H9 (cell line): Measurements from ENCODE around the gene MPZ. TPM values are rescaled to one million over a fixed set of nuclear protein-coding genes. Genes with fewer than 3 reads are reported as not detected.
"Not testable (repeated sequence)": the region's sequence is repeated elsewhere in the genome, so short reads cannot be mapped to it uniquely, and the experiment has no call there.

Source experiments
- DNase-seq: peaks from one replicate; pipeline ENCODE4 v3.0.0-alpha.2; 2017
- H2AFZ ChIP-seq: one replicate; pipeline ENCODE4 v1.6.1; 2013; ENCODE audit warnings: mild to moderate bottlenecking, low read length, control low read depth, moderate library complexity
- H2AK5ac ChIP-seq: 2 replicates; pipeline ENCODE4 v1.6.1; 2013; ENCODE audit warnings: low read length, control low read depth, mixed read lengths; ENCODE audit not compliant: insufficient read length
- H2BK120ac ChIP-seq: one replicate; pipeline ENCODE4 v1.6.1; 2013; ENCODE audit warnings: low read depth, mild to moderate bottlenecking, low read length, control low read depth, inconsistent platforms; ENCODE audit not compliant: poor library complexity, severe bottlenecking
- H2BK12ac ChIP-seq: 2 replicates; pipeline ENCODE4 v1.6.1; 2013; ENCODE audit warnings: low read length, control low read depth, mixed read lengths, low read depth; ENCODE audit not compliant: insufficient read length
- H2BK15ac ChIP-seq: 2 replicates; pipeline ENCODE4 v1.6.1; 2013; ENCODE audit warnings: low read depth, low read length, control low read depth
- H2BK20ac ChIP-seq: one replicate; pipeline ENCODE4 v1.6.1; 2013; ENCODE audit warnings: low read depth, mild to moderate bottlenecking, low read length, control low read depth, inconsistent platforms; ENCODE audit not compliant: poor library complexity, severe bottlenecking
- H2BK5ac ChIP-seq: 2 replicates; pipeline ENCODE4 v1.6.1; 2013; ENCODE audit warnings: low read length, control low read depth, mixed read lengths; ENCODE audit not compliant: insufficient read length
- H3K14ac ChIP-seq: 2 replicates; pipeline ENCODE4 v1.6.1; 2013; ENCODE audit warnings: low read length, control low read depth; ENCODE audit not compliant: insufficient read depth
- H3K18ac ChIP-seq: 2 replicates; pipeline ENCODE4 v1.6.1; 2013; ENCODE audit warnings: low read depth, mild to moderate bottlenecking, mixed read lengths, low read length, control low read depth; ENCODE audit not compliant: insufficient read length
- H3K23ac ChIP-seq: 2 replicates; pipeline ENCODE4 v1.6.1; 2013; ENCODE audit warnings: low read length, control low read depth, mixed read lengths, low read depth; ENCODE audit not compliant: insufficient read length
- H3K23me2 ChIP-seq: 2 replicates; pipeline ENCODE4 v1.6.1; 2013; ENCODE audit warnings: low read depth, mild to moderate bottlenecking, mixed read lengths, low read length, control low read depth; ENCODE audit not compliant: insufficient read length, poor library complexity, severe bottlenecking
- H3K27ac ChIP-seq: 2 replicates; pipeline ENCODE4 v1.5.1; 2013; ENCODE audit warnings: low read length, control low read depth, mixed read lengths, low read depth; ENCODE audit not compliant: insufficient read length
- H3K27me3 ChIP-seq: 2 replicates; pipeline ENCODE4 v1.6.1; 2013; ENCODE audit warnings: low read length, control low read depth, inconsistent platforms; ENCODE audit not compliant: insufficient read depth
- H3K4ac ChIP-seq: 2 replicates; pipeline ENCODE4 v1.6.1; 2013; ENCODE audit warnings: low read depth, mild to moderate bottlenecking, control low read depth, inconsistent platforms, low read length, moderate library complexity
- H3K4me1 ChIP-seq: 2 replicates; pipeline ENCODE4 v1.6.1; 2013; ENCODE audit warnings: low read length, control low read depth, inconsistent platforms; ENCODE audit not compliant: insufficient read depth
- H3K4me2 ChIP-seq: 2 replicates; pipeline ENCODE4 v1.6.1; 2013; ENCODE audit warnings: low read length, control low read depth, mixed read lengths; ENCODE audit not compliant: insufficient read length, insufficient read depth
- H3K56ac ChIP-seq: 2 replicates; pipeline ENCODE4 v1.6.1; 2013; ENCODE audit warnings: low read depth, mild to moderate bottlenecking, mixed read lengths, low read length, control low read depth; ENCODE audit not compliant: insufficient read length
- H3K79me1 ChIP-seq: 2 replicates; pipeline ENCODE4 v1.6.1; 2013; ENCODE audit warnings: low read depth, mild to moderate bottlenecking, moderate library complexity, low read length, control low read depth, inconsistent platforms; ENCODE audit not compliant: insufficient read depth, poor library complexity, severe bottlenecking
- H3K79me2 ChIP-seq: 2 replicates; pipeline ENCODE4 v1.6.1; 2013; ENCODE audit warnings: low read length, control low read depth, inconsistent platforms; ENCODE audit not compliant: insufficient read depth
- H3K9ac ChIP-seq: 2 replicates; pipeline ENCODE4 v1.6.1; 2013; ENCODE audit warnings: low read length, control low read depth, mixed read lengths; ENCODE audit not compliant: insufficient read length; ENCODE audit errors: extremely low read depth
- H3K9me3 ChIP-seq: one replicate; pipeline ENCODE4 v1.6.1; 2013; ENCODE audit warnings: low read depth, low read length, inconsistent platforms; ENCODE audit not compliant: control insufficient read depth
- H3T11ph ChIP-seq: one replicate; pipeline ENCODE4 v1.6.1; 2013; ENCODE audit warnings: mild to moderate bottlenecking, low read length, control low read depth, inconsistent platforms
- H4K20me1 ChIP-seq: one replicate; pipeline ENCODE4 v1.6.1; 2013; ENCODE audit not compliant: control insufficient read depth, insufficient read length, insufficient read depth
- H4K5ac ChIP-seq: 2 replicates; pipeline ENCODE4 v1.6.1; 2013; ENCODE audit warnings: low read depth, mild to moderate bottlenecking, mixed read lengths, low read length, control low read depth; ENCODE audit not compliant: insufficient read length
- H4K8ac ChIP-seq: replicated peaks from 2 replicates; pipeline ENCODE4 v1.6.1; 2013; ENCODE audit warnings: low read length, control low read depth, mixed read lengths, low read depth; ENCODE audit not compliant: insufficient read length
- H4K91ac ChIP-seq: 2 replicates; pipeline ENCODE4 v1.6.1; 2013; ENCODE audit warnings: low read depth, mild to moderate bottlenecking, moderate library complexity, mixed read lengths, low read length, control low read depth; ENCODE audit not compliant: insufficient read length
- H3K27ac Mint-ChIP-seq, 3 experiments: 2 replicates in 2 of 3; 3 replicates in 1 of 3; pipeline ENCODE4 v1.8.0; 2020 to 2021; ENCODE audit warnings: mixed read lengths in 3 of 3, mild to moderate bottlenecking in 1 of 3, moderate library complexity in 1 of 3
- H3K27me3 Mint-ChIP-seq: 2 replicates; pipeline ENCODE4 v1.8.0; 2021; ENCODE audit warnings: low read depth, mild to moderate bottlenecking, moderate library complexity, mixed read lengths
- H3K36me3 Mint-ChIP-seq, 3 experiments: 2 replicates in 2 of 3; 3 replicates in 1 of 3; pipeline ENCODE4 v1.8.0; 2020 to 2021; ENCODE audit warnings: low read depth in 3 of 3, mixed read lengths in 3 of 3; ENCODE audit not compliant: insufficient read depth in 1 of 3
- H3K4me1 Mint-ChIP-seq, 2 experiments: 2 replicates each; pipeline ENCODE4 v1.8.0; 2020; ENCODE audit warnings: mixed read lengths in 2 of 2
- H3K4me3 Mint-ChIP-seq, 2 experiments: 2 replicates in 1 of 2; 3 replicates in 1 of 2; pipeline ENCODE4 v1.8.0; 2020 to 2021; ENCODE audit warnings: mild to moderate bottlenecking in 2 of 2, mixed read lengths in 2 of 2, moderate library complexity in 1 of 2
- H3K9me3 Mint-ChIP-seq, 2 experiments: 2 replicates in 1 of 2; 3 replicates in 1 of 2; pipeline ENCODE4 v1.8.0; 2020; ENCODE audit warnings: mild to moderate bottlenecking in 2 of 2, mixed read lengths in 2 of 2, moderate library complexity in 1 of 2
- WGBS: extraction: QIAGEN DNeasy Blood & Tissue Kit; methylation state at CpG from one replicate; pipeline ENCODE4 v1.1.7; 2013; ENCODE audit warnings: missing lambda C conversion rate, low lambda C conversion rate, mixed read lengths; ENCODE audit not compliant: insufficient read length; ENCODE audit errors: extremely low coverage; 5-methylcytosine and 5-hydroxymethylcytosine counted together
- total RNA-seq: library from RNA; stranded (reverse); gene quantifications from 2 replicates; pipeline ENCODE4 v1.2.1, GENCODE V29; 2021
- TF ChIP-seq, protein P1 (sequence below): fragments of 200-600 bp; sonication (generic); conservative IDR thresholded peaks from 3 replicates; pipeline ENCODE4 v1.8.0; 2021; ENCODE audit warnings: antibody characterized with exemption, mild to moderate bottlenecking

Gene MPZ
- total RNA-seq, 1 experiment from 2014 or later = 2.7 TPM

DNA sequence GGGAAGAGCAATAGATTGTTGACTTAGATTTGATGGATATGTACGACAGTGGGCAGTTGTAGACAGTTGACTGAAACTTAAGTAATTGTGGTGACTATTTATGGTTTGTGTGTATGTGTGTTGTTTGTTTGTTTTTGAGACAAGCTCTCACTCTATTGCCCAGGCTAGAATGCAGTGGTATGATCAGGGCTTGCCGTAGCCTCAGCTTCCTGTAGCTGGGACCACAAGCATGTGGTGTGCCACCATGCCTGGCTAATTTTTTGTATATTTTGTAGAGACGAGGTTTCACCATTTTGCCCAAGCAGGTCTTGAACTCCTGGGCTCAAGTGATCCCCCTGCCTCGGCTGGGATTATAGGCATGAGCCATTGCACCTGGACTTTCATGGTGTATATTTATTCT, 14.3 kb upstream of the MPZ start:
- peaks cover 8 to 36% (median 30%) of the 10 kb centered on the region in 3 experiments; a peak in 6 of 7 replicates for H3K36me3 Mint-ChIP-seq
- H4K91ac ChIP-seq = no peak overlapping the region
- H3K18ac ChIP-seq = no peak overlapping the region
- no peaks in the 10 kb centered on the region for H3K23me2 ChIP-seq
- no peak overlapping the region for H3K9ac ChIP-seq
- no peak overlapping the region for H3T11ph ChIP-seq
- no peak overlapping the region for H2BK120ac ChIP-seq
- DNase-seq = no peak
- no peak overlapping the region for H2AK5ac ChIP-seq
- no peaks in the 10 kb centered on the region for H3K27me3 ChIP-seq
- H3K4me2 ChIP-seq = no peak overlapping the region
- no peaks in the 10 kb centered on the region for H3K4me1 Mint-ChIP-seq
- H3K27me3 Mint-ChIP-seq = no peaks in the 10 kb centered on the region
- H3K23ac ChIP-seq = no peak overlapping the region
- H2BK20ac ChIP-seq = no peak overlapping the region
- no peak overlapping the region for H2AFZ ChIP-seq
- H2BK12ac ChIP-seq = no peak overlapping the region
- no peak overlapping the region for H2BK15ac ChIP-seq
- H3K79me2 ChIP-seq = no peaks in the 10 kb centered on the region
- no peaks in the 10 kb centered on the region for H3K4me1 ChIP-seq
- H3K4me3 Mint-ChIP-seq = no peak overlapping the region
- no peak overlapping the region for H3K27ac ChIP-seq
- no peaks in the 10 kb centered on the region for H4K20me1 ChIP-seq
- H3K4ac ChIP-seq = no peak overlapping the region
- H4K5ac ChIP-seq = no peak overlapping the region
- WGBS = no CpG with 5 or more reads among the region's 4 CpGs
- no peak overlapping the region for H3K14ac ChIP-seq
- no peaks in the 10 kb centered on the region for H3K79me1 ChIP-seq
- TF ChIP-seq, protein P1, sequence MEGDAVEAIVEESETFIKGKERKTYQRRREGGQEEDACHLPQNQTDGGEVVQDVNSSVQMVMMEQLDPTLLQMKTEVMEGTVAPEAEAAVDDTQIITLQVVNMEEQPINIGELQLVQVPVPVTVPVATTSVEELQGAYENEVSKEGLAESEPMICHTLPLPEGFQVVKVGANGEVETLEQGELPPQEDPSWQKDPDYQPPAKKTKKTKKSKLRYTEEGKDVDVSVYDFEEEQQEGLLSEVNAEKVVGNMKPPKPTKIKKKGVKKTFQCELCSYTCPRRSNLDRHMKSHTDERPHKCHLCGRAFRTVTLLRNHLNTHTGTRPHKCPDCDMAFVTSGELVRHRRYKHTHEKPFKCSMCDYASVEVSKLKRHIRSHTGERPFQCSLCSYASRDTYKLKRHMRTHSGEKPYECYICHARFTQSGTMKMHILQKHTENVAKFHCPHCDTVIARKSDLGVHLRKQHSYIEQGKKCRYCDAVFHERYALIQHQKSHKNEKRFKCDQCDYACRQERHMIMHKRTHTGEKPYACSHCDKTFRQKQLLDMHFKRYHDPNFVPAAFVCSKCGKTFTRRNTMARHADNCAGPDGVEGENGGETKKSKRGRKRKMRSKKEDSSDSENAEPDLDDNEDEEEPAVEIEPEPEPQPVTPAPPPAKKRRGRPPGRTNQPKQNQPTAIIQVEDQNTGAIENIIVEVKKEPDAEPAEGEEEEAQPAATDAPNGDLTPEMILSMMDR = no peak
- H2BK5ac ChIP-seq = no peak overlapping the region
- H3K9me3 Mint-ChIP-seq = no peaks in the 10 kb centered on the region
- H3K9me3 ChIP-seq = no peaks in the 10 kb centered on the region
- H3K56ac ChIP-seq = no peak overlapping the region
- H3K27ac Mint-ChIP-seq = 0 out of 7 replicates have a peak overlapping the region, but pooled peaks of 1 of the 3 experiments have one; percentile 23
- no peak overlapping the region for H4K8ac ChIP-seq

DNA sequence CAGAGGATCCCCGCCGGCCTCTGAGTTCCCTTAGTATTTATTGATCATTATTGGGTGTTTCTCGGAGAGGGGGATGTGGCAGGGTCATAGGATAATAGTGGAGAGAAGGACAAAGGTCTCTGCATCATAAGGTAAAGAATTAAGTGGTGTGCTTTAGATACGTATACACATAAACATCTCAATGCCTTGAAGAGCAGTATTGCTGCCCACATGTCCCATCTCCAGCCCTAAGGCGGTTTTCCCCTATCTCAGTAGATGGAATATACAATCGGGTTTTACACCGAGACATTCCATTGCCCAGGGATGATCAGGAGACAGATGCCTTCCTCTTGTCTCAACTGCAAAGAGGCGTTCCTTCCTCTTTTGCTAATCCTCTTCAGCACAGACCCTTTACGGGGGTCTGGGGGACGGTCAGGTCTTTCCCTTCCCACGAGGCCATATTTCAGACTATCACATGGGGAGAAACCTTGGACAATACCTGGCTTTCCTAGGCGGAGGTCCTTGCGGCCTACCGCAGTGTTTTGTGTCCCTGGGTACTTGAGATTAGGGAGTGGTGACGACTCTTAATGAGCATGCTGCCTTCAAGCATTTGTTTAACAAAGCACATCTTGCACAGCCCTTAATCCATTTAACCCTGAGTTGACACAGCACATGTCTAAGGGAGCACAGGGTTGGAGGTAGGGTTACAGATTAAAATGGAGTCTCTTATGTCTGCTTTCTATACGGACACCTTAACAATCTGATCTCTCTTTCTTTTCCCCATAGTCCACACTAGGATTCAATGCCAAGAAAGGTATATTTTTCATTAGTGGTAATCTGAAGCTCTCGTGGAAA, 6.3 kb upstream of the MPZ start:
- H2BK120ac ChIP-seq, H3K79me1 ChIP-seq, H2BK5ac ChIP-seq, H3K27me3 ChIP-seq, H3K27me3 Mint-ChIP-seq, DNase-seq, H3K79me2 ChIP-seq, H3K36me3 Mint-ChIP-seq, H4K20me1 ChIP-seq, H2BK15ac ChIP-seq, H3K23ac ChIP-seq, H4K8ac ChIP-seq, H2BK20ac ChIP-seq, H4K91ac ChIP-seq, H2AK5ac ChIP-seq, H3T11ph ChIP-seq, H3K27ac ChIP-seq, H4K5ac ChIP-seq, H3K4me1 ChIP-seq, H3K4ac ChIP-seq, H3K56ac ChIP-seq, H3K9ac ChIP-seq, H3K9me3 Mint-ChIP-seq, H3K18ac ChIP-seq, H3K14ac ChIP-seq, H3K4me2 ChIP-seq, H2AFZ ChIP-seq, H3K9me3 ChIP-seq, H2BK12ac ChIP-seq: not testable (repeated sequence)
- Mint-ChIP-seq H3K4me1 (peaks cover 29 to 31% of the 10 kb centered on the region in 2 experiments), H3K27ac (peak overlapping the region; percentile 68 to 92 (median 73); a peak in 5 of 7 replicates), H3K4me3 (peak overlapping the region; percentile 98 to 99)
- peaks cover 12% of the 10 kb centered on the region for H3K23me2 ChIP-seq
- no CpG with 5 or more reads among the region's 17 CpGs for WGBS
